Suprapubic skin (tissue), 3 donors: Measurements from ENCODE around the gene SCIN.

Experiments
- EP300 ChIP-seq: sonication (generic); formaldehyde crosslinking; IDR thresholded peaks from one replicate; pipeline ENCODE4 v1.6.1; 2017; ENCODE audit warnings: antibody characterized with exemption
- TF ChIP-seq, protein P1 (sequence below), 2 donors: fragments of 200-600 bp in 1 of 2; fragments of 450-650 bp in 1 of 2; sonication (generic) in 1 of 2; IDR thresholded peaks; one replicate each; pipeline ENCODE4 v1.5.1; 2016 to 2019; ENCODE audit warnings: antibody characterized with exemption in 2 of 2, mild to moderate bottlenecking in 1 of 2, moderate library complexity in 1 of 2

- TF ChIP-seq EP300 = no peak
- TF ChIP-seq, protein P1, sequence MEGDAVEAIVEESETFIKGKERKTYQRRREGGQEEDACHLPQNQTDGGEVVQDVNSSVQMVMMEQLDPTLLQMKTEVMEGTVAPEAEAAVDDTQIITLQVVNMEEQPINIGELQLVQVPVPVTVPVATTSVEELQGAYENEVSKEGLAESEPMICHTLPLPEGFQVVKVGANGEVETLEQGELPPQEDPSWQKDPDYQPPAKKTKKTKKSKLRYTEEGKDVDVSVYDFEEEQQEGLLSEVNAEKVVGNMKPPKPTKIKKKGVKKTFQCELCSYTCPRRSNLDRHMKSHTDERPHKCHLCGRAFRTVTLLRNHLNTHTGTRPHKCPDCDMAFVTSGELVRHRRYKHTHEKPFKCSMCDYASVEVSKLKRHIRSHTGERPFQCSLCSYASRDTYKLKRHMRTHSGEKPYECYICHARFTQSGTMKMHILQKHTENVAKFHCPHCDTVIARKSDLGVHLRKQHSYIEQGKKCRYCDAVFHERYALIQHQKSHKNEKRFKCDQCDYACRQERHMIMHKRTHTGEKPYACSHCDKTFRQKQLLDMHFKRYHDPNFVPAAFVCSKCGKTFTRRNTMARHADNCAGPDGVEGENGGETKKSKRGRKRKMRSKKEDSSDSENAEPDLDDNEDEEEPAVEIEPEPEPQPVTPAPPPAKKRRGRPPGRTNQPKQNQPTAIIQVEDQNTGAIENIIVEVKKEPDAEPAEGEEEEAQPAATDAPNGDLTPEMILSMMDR (IDR thresholded peaks at IDR 0.05) = no peak
These were observed 82.6 kb downstream of the SCIN start for GRCh38 chr7:12653110-12653509.
